ENCODE results near the gene NR1H2.

GRCh38 chr19:50328224-50328872 lies 47.9 kb upstream of the NR1H2 start:
- TF ChIP-seq CTCF (conservative IDR thresholded peaks at IDR 0.05) (peak; percentile 76), ZFX (IDR thresholded peaks at IDR 0.05) (peak; percentile 31; the same call in 1 of the 2 replicates)

Data from C4-2B (cell line).